Common myeloid progenitor, CD34-positive (primary cell): Measurements from ENCODE around the gene CD53. TPM values are rescaled to one million over a fixed set of nuclear protein-coding genes. Genes with fewer than 3 reads are reported as not detected.
A peak's percentile ranks its signal among the peaks of the same experiment; 100 is the strongest.
"Not testable (repeated sequence)": the region's sequence is repeated elsewhere in the genome, so short reads cannot be mapped to it uniquely, and the experiment has no call there.

ENCODE experiments used
- CTCF ChIA-PET: fragments of 350-600 bp; sonication (Branson Sonifier 250); formaldehyde crosslinking; loops from one replicate; lab custom pipeline; 2021; ENCODE audit warnings: antibody characterized with exemption; lab: Charles Lee
- POLR2A ChIA-PET: fragments of 350-600 bp; sonication (Branson Sonifier 250); formaldehyde crosslinking; loops from one replicate; lab custom pipeline; 2021; ENCODE audit warnings: antibody characterized with exemption; lab: Charles Lee
- DNase-seq, 3 donors: peaks; one replicate each; pipeline versions ENCODE4 v3.0.0 to v3.0.0-alpha.2; 2013
- H3K27ac ChIP-seq, 2 experiments: 1 replicate in 1 of 2; 2 replicates in 1 of 2; pipeline ENCODE4 v1.7.0; 2013; ENCODE audit warnings: inconsistent platforms in 2 of 2, low read length in 2 of 2, mild to moderate bottlenecking in 2 of 2, low read depth in 1 of 2, moderate library complexity in 1 of 2; ENCODE audit not compliant: severe bottlenecking in 2 of 2, insufficient read depth in 1 of 2, poor library complexity in 1 of 2
- H3K27me3 ChIP-seq, 5 experiments: replicated peaks in 2 of 5; 1 replicate in 3 of 5; 2 replicates in 2 of 5; pipeline versions ENCODE4 v1.6.1 to v1.7.0; 2013; ENCODE audit warnings: low read length in 4 of 5, mild to moderate bottlenecking in 2 of 5, moderate library complexity in 2 of 5, inconsistent platforms in 1 of 5; ENCODE audit not compliant: insufficient read depth in 5 of 5, control insufficient read depth in 4 of 5
- H3K36me3 ChIP-seq, 4 experiments: 1 replicate in 2 of 4; 2 replicates in 2 of 4; pipeline versions ENCODE4 v1.6.1 to v1.7.0; 2013; ENCODE audit warnings: low read length in 3 of 4, control low read depth in 1 of 4, mild to moderate bottlenecking in 1 of 4; ENCODE audit not compliant: control insufficient read depth in 4 of 4, insufficient read depth in 4 of 4
- H3K4me1 ChIP-seq, 4 experiments: 1 replicate in 3 of 4; 2 replicates in 1 of 4; pipeline versions ENCODE4 v1.6.1 to v1.7.1; 2013; ENCODE audit warnings: low read length in 3 of 4, mild to moderate bottlenecking in 3 of 4, control low read depth in 1 of 4, inconsistent platforms in 1 of 4, moderate library complexity in 1 of 4; ENCODE audit not compliant: control insufficient read depth in 4 of 4, insufficient read depth in 4 of 4; ENCODE audit errors: control extremely low read depth in 1 of 4
- H3K4me3 ChIP-seq, 7 experiments: 1 replicate in 4 of 7; 2 replicates in 3 of 7; pipeline versions ENCODE4 v1.5.1 to v1.7.0; 2013; ENCODE audit warnings: mild to moderate bottlenecking in 7 of 7, low read length in 6 of 7, moderate library complexity in 6 of 7, inconsistent platforms in 2 of 7, low read depth in 2 of 7, control low read depth in 1 of 7; ENCODE audit not compliant: insufficient read depth in 4 of 7, control insufficient read depth in 1 of 7; ENCODE audit errors: extremely low read depth in 1 of 7
- H3K9me3 ChIP-seq, 5 experiments: 1 replicate in 4 of 5; 2 replicates in 1 of 5; pipeline versions ENCODE4 v1.6.1 to v1.7.1; 2013; ENCODE audit warnings: low read length in 4 of 5, mild to moderate bottlenecking in 2 of 5, inconsistent platforms in 1 of 5, low read depth in 1 of 5, moderate library complexity in 1 of 5; ENCODE audit not compliant: control insufficient read depth in 4 of 5, insufficient read depth in 2 of 5; ENCODE audit errors: control extremely low read depth in 1 of 5
- WGBS: methylation state at CpG from one replicate; pipeline ENCODE4 v1.1.5; 2013; ENCODE audit not compliant: insufficient coverage; 5-methylcytosine and 5-hydroxymethylcytosine counted together
- polyA plus RNA-seq: library from polyadenylated mRNA; unstranded; fragments of 120-200 nt; gene quantifications from one replicate; pipeline ENCODE4 v1.2.1, GENCODE V29; 2013

Gene CD53
- 222 TPM for polyA plus RNA-seq

GRCh38 chr1:110872745-110873720 lies at the start of gene CD53:
CD53 (plus strand) TSS chr1:110873148; CDS start chr1:110891409, 18,261 bp downstream.
- Histone ChIP-seq H3K36me3 (peaks cover 0 to 11% (median 2%) of the 10 kb centered on the region in 4 experiments), H3K27ac (peak within 1 kb of the TSS; percentile 96 to 99), H3K4me3 (peak within 1 kb of the TSS in 6 of 7 experiments; percentile 82 to 100 (median 91)), H3K27me3 (no peaks in the 10 kb centered on the region), H3K9me3 (peaks cover 0 to 3% (median 0%) of the 10 kb centered on the region in 5 experiments), H3K4me1 (peaks cover 45 to 70% (median 56%) of the 10 kb centered on the region in 4 experiments)
- peak; percentile 94 to 99 (median 97) for DNase-seq
- CTCF ChIA-PET: interaction anchor here (0.7 to 2.0 kb wide), 9 partner anchors 11 to 89 kb away, joined by 3 to 9 read pairs (median 3); no protein-coding TSS in a partner anchor
- 0% methylated on average over 5 of the region's 11 CpGs for WGBS
- POLR2A ChIA-PET: interaction anchor here (0.5 to 1.1 kb wide), 5 partner anchors 18 to 1053 kb away, joined by 3 to 4 read pairs (median 3); no protein-coding TSS in a partner anchor

- Histone ChIP-seq H3K9me3 (peaks cover 0 to 7% (median 0%) of the 10 kb centered on the region in 5 experiments), H3K27me3 (no peaks in the 10 kb centered on the region), H3K4me3 (no peak overlapping the region), H3K4me1 (no peaks in the 10 kb centered on the region), H3K36me3 (no peaks in the 10 kb centered on the region), H3K27ac (no peak overlapping the region)
- DNase-seq: no peak
- 93% methylated on average over 3 of the region's 4 CpGs for WGBS
- ChIA-PET POLR2A (no interaction called here), CTCF (no interaction called here)
Observed at GRCh38 chr1:110824192-110824591, 48.8 kb upstream of the CD53 start.

GRCh38 chr1:110829955-110830553 lies 42.9 kb upstream of the CD53 start:
- 80% methylated on average over 4 of the region's 5 CpGs for WGBS
- Histone ChIP-seq H3K27ac (no peak overlapping the region), H3K4me1 (no peaks in the 10 kb centered on the region), H3K27me3 (no peaks in the 10 kb centered on the region), H3K4me3 (no peak overlapping the region), H3K36me3 (no peaks in the 10 kb centered on the region), H3K9me3 (no peaks in the 10 kb centered on the region)
- CTCF ChIA-PET: interaction anchor here (0.5 to 5.2 kb wide), 13 partner anchors 8 to 941 kb away, joined by 3 to 51 read pairs (median 4); no protein-coding TSS in a partner anchor
- peak; percentile 51 to 69 (median 68) for DNase-seq
- POLR2A ChIA-PET: no interaction called here

- H3K36me3 ChIP-seq, DNase-seq, H3K4me1 ChIP-seq, H3K27ac ChIP-seq, H3K9me3 ChIP-seq, H3K27me3 ChIP-seq, POLR2A ChIA-PET, H3K4me3 ChIP-seq: not testable (repeated sequence)
- CTCF ChIA-PET: interaction anchor here (1.1 kb wide), 1 partner anchor 19 kb away, joined by 3 read pairs; no protein-coding TSS in a partner anchor
- no CpG with 5 or more reads among the region's 3 CpGs for WGBS
Observed at GRCh38 chr1:110833779-110834178, 39.2 kb upstream of the CD53 start.

- no peaks in the 10 kb centered on the region for H3K36me3 ChIP-seq
- no peaks in the 10 kb centered on the region for H3K9me3 ChIP-seq
- ChIA-PET CTCF (interaction anchor here (1.1 kb wide), 1 partner anchor 20 kb away, joined by 3 read pairs; no protein-coding TSS in a partner anchor), POLR2A (no interaction called here)
- no peaks in the 10 kb centered on the region for H3K27me3 ChIP-seq
- H3K4me1 ChIP-seq: no peaks in the 10 kb centered on the region
- no peak overlapping the region for H3K4me3 ChIP-seq
- H3K27ac ChIP-seq: no peak overlapping the region
- DNase-seq: no peak
- 93% methylated on average over 3 of the region's 4 CpGs for WGBS
Observed at GRCh38 chr1:110846861-110847260, 26.1 kb upstream of the CD53 start.

GRCh38 chr1:110850145-110850544 lies 22.8 kb upstream of the CD53 start:
- Histone ChIP-seq H3K36me3 (no peaks in the 10 kb centered on the region), H3K27ac (no peak overlapping the region), H3K27me3 (no peaks in the 10 kb centered on the region), H3K4me3 (no peak overlapping the region), H3K9me3 (no peaks in the 10 kb centered on the region), H3K4me1 (no peaks in the 10 kb centered on the region)
- ChIA-PET POLR2A (no interaction called here), CTCF (interaction anchor here (0.7 kb wide), 1 partner anchor 193 kb away, joined by 3 read pairs; no protein-coding TSS in a partner anchor)
- no peak for DNase-seq
- WGBS: 100% methylated on average over 1 of the region's 2 CpGs
